CD14-positive monocyte (primary cell): Measurements from ENCODE around the gene SLC16A7. TPM values are rescaled to one million over a fixed set of nuclear protein-coding genes. Genes with fewer than 3 reads are reported as not detected.

Source experiments
- DNase-seq, 3 donors: peaks; one replicate each; pipeline ENCODE4 v3.0.0-alpha.2; 2011 to 2022
- H2AFZ ChIP-seq: 2 replicates; pipeline ENCODE4 v1.6.0; 2012; ENCODE audit warnings: mild to moderate bottlenecking, low read depth, low read length, inconsistent platforms; ENCODE audit not compliant: insufficient read depth, poor library complexity, severe bottlenecking
- H3K27ac ChIP-seq, 2 donors: 1 replicate in 1 of 2; 2 replicates in 1 of 2; pipeline ENCODE4 v1.5.1; 2012 to 2013; ENCODE audit warnings: low read length in 2 of 2, control low read depth in 1 of 2, inconsistent platforms in 1 of 2, low read depth in 1 of 2, mild to moderate bottlenecking in 1 of 2
- H3K27me3 ChIP-seq, 2 donors: one replicate each; pipeline versions ENCODE4 v1.6.0 to v1.6.1; 2011 to 2013; ENCODE audit warnings: low read length in 2 of 2; ENCODE audit not compliant: control insufficient read depth in 2 of 2, insufficient read depth in 2 of 2
- H3K36me3 ChIP-seq, 2 donors: replicated peaks in 1 of 2; 1 replicate in 1 of 2; 2 replicates in 1 of 2; pipeline versions ENCODE4 v1.5.1 to v1.6.1; 2012 to 2013; ENCODE audit warnings: low read length in 2 of 2, control low read depth in 1 of 2, inconsistent platforms in 1 of 2, mild to moderate bottlenecking in 1 of 2; ENCODE audit not compliant: insufficient read depth in 2 of 2, control insufficient read depth in 1 of 2
- H3K4me1 ChIP-seq, 2 donors: 1 replicate in 1 of 2; 2 replicates in 1 of 2; pipeline versions ENCODE4 v1.5.1 to v1.6.1; 2012 to 2013; ENCODE audit warnings: low read length in 2 of 2, control low read depth in 1 of 2, inconsistent platforms in 1 of 2, mild to moderate bottlenecking in 1 of 2, moderate library complexity in 1 of 2; ENCODE audit not compliant: insufficient read depth in 2 of 2, control insufficient read depth in 1 of 2
- H3K4me2 ChIP-seq: replicated peaks from 2 replicates; pipeline ENCODE3; 2012; ENCODE audit warnings: low read length, moderate library complexity, mild to moderate bottlenecking; ENCODE audit not compliant: poor library complexity, severe bottlenecking; ENCODE audit errors: extremely low read depth
- H3K4me3 ChIP-seq, 3 experiments: fragments of 200-600 bp in 1 of 3; sonication (generic) in 1 of 3; replicated peaks in 1 of 3; 1 replicate in 2 of 3; 2 replicates in 1 of 3; pipeline ENCODE4 v1.5.1; 2011 to 2013; ENCODE audit warnings: low read length in 3 of 3, mild to moderate bottlenecking in 3 of 3, control low read depth in 2 of 3, low read depth in 2 of 3, inconsistent platforms in 1 of 3, moderate library complexity in 1 of 3
- H3K79me2 ChIP-seq: 2 replicates; pipeline ENCODE4 v1.6.0; 2012; ENCODE audit warnings: mild to moderate bottlenecking, control low read depth, inconsistent platforms, low read length, moderate library complexity; ENCODE audit not compliant: insufficient read depth
- H3K9ac ChIP-seq: 2 replicates; pipeline ENCODE4 v1.6.0; 2017; ENCODE audit warnings: low read length, mild to moderate bottlenecking; ENCODE audit not compliant: insufficient read depth, poor library complexity, severe bottlenecking
- H3K9me3 ChIP-seq, 2 donors: replicated peaks in 1 of 2; 1 replicate in 1 of 2; 2 replicates in 1 of 2; pipeline versions ENCODE4 v1.5.1 to v1.6.1; 2012 to 2013; ENCODE audit warnings: low read length in 2 of 2, control low read depth in 1 of 2; ENCODE audit not compliant: control insufficient read depth in 1 of 2, insufficient read depth in 1 of 2
- H4K20me1 ChIP-seq: 2 replicates; pipeline ENCODE4 v1.6.0; 2012; ENCODE audit warnings: mild to moderate bottlenecking, low read length, control low read depth, moderate library complexity; ENCODE audit not compliant: insufficient read depth
- H3K27ac Mint-ChIP-seq, 7 donors: one replicate each; pipeline ENCODE4 v1.8.0; 2020; ENCODE audit warnings: mild to moderate bottlenecking in 7 of 7, mixed read lengths in 7 of 7, moderate library complexity in 6 of 7, inconsistent platforms in 2 of 7
- H3K27me3 Mint-ChIP-seq, 3 donors: one replicate each; pipeline ENCODE4 v1.8.0; 2021 to 2022; ENCODE audit warnings: low read depth in 3 of 3, mild to moderate bottlenecking in 3 of 3, mixed read lengths in 3 of 3, moderate library complexity in 3 of 3, inconsistent platforms in 1 of 3
- H3K36me3 Mint-ChIP-seq, 2 donors: one replicate each; pipeline ENCODE4 v1.8.0; 2020; ENCODE audit warnings: mixed read lengths in 2 of 2, inconsistent platforms in 1 of 2, mild to moderate bottlenecking in 1 of 2
- H3K4me1 Mint-ChIP-seq: one replicate; pipeline ENCODE4 v1.8.0; 2020; ENCODE audit warnings: mild to moderate bottlenecking, mixed read lengths
- H3K4me3 Mint-ChIP-seq, 2 donors: one replicate each; pipeline ENCODE4 v1.8.0; 2020; ENCODE audit warnings: mild to moderate bottlenecking in 2 of 2, mixed read lengths in 2 of 2, moderate library complexity in 1 of 2
- H3K9me3 Mint-ChIP-seq, 7 donors: one replicate each; pipeline ENCODE4 v1.8.0; 2020 to 2022; ENCODE audit warnings: mixed read lengths in 7 of 7, mild to moderate bottlenecking in 6 of 7, moderate library complexity in 6 of 7, inconsistent platforms in 2 of 7
- WGBS: methylation state at CpG from one replicate; pipeline ENCODE4 v1.1.5; 2013; ENCODE audit warnings: missing lambda C conversion rate; ENCODE audit not compliant: insufficient coverage; 5-methylcytosine and 5-hydroxymethylcytosine counted together
- intact Hi-C, 2 donors: fragments of 100-400 bp; cut with micrococcal nuclease; formaldehyde crosslinking; loops; one replicate each; pipeline versions ENCODE4 v1.15.0 to v1.15.1; 2023
- polyA plus RNA-seq, 3 donors: library from polyadenylated mRNA; depleted of rRNA in 1 of 3; unstranded in 2 of 3; stranded (reverse) in 1 of 3; fragments of 300-500 nt in 2 of 3; fragments of >200 nt in 1 of 3; fragmentation: Illumina TruSeq in 2 of 3; gene quantifications; 1 replicate in 2 of 3; 2 replicates in 1 of 3; pipeline ENCODE4 v1.2.3, GENCODE V29; 2012 to 2021
- TF ChIP-seq, protein P1 (sequence below): fragments of 200-600 bp; IDR thresholded peaks from one replicate; pipeline ENCODE4 v1.8.0; 2022; ENCODE audit warnings: antibody characterized with exemption, mild to moderate bottlenecking

The SLC16A7 gene
- polyA plus RNA-seq, 3 donors: 6.9 to 16.9 (median 11.8) TPM

DNA sequence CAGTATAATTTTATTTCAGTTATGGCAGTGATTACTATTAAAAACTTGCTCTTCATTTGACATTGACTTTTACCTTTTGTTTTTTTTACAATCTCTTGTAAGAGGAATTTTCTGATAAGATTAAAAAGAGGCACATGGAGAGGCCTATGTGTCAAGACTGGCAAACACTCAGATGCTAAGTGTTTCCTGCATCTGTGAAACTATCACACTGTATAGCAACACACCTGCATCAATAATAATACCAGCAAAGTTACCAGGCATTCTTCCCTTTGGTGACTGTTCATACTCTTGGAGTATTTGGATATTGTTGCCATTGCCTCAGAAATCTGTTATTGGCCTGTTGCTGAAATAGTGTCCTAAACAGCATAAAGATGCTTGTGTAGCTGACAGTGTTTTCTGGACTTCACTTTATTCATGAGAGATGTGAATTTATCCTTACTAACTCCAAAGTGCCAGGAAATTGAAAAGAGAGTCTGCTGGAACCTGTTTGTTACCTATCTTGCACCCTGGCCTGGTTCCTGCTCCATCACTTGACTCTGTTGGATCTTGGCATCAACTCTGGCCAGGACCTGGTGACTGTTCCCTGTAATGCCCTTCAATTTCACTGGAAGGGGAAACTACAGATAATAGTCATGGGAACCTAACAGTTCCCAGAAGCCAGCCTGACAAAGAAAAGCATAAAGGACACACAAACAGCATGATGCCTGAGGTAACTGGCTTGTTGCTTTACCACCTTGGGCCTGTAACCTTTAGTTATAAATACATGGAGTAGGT, 19.8 kb downstream of the SLC16A7 start:
- Histone ChIP-seq H3K36me3 (peaks cover 0 to 17% of the 10 kb centered on the region in 2 donors), H3K27ac (no peak overlapping the region), H2AFZ (no peak overlapping the region), H3K27me3 (no peaks in the 10 kb centered on the region), H3K4me3 (no peak overlapping the region), H4K20me1 (no peaks in the 10 kb centered on the region), H3K9ac (no peak overlapping the region), H3K79me2 (no peaks in the 10 kb centered on the region), H3K9me3 (peaks cover 29 to 34% of the 10 kb centered on the region in 2 donors), H3K4me2 (no peak overlapping the region), H3K4me1 (peaks cover 11 to 13% of the 10 kb centered on the region in 2 donors)
- Mint-ChIP-seq H3K4me3 (no peak overlapping the region), H3K4me1 (peaks cover 16% of the 10 kb centered on the region), H3K27ac (no peak overlapping the region), H3K9me3 (peaks cover 24 to 36% (median 33%) of the 10 kb centered on the region in 7 donors), H3K36me3 (peaks cover 17 to 27% of the 10 kb centered on the region in 2 donors), H3K27me3 (no peaks in the 10 kb centered on the region)
- intact Hi-C loops: no loop called here
- TF ChIP-seq, protein P1, sequence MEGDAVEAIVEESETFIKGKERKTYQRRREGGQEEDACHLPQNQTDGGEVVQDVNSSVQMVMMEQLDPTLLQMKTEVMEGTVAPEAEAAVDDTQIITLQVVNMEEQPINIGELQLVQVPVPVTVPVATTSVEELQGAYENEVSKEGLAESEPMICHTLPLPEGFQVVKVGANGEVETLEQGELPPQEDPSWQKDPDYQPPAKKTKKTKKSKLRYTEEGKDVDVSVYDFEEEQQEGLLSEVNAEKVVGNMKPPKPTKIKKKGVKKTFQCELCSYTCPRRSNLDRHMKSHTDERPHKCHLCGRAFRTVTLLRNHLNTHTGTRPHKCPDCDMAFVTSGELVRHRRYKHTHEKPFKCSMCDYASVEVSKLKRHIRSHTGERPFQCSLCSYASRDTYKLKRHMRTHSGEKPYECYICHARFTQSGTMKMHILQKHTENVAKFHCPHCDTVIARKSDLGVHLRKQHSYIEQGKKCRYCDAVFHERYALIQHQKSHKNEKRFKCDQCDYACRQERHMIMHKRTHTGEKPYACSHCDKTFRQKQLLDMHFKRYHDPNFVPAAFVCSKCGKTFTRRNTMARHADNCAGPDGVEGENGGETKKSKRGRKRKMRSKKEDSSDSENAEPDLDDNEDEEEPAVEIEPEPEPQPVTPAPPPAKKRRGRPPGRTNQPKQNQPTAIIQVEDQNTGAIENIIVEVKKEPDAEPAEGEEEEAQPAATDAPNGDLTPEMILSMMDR: no peak
- no peak for DNase-seq

DNA sequence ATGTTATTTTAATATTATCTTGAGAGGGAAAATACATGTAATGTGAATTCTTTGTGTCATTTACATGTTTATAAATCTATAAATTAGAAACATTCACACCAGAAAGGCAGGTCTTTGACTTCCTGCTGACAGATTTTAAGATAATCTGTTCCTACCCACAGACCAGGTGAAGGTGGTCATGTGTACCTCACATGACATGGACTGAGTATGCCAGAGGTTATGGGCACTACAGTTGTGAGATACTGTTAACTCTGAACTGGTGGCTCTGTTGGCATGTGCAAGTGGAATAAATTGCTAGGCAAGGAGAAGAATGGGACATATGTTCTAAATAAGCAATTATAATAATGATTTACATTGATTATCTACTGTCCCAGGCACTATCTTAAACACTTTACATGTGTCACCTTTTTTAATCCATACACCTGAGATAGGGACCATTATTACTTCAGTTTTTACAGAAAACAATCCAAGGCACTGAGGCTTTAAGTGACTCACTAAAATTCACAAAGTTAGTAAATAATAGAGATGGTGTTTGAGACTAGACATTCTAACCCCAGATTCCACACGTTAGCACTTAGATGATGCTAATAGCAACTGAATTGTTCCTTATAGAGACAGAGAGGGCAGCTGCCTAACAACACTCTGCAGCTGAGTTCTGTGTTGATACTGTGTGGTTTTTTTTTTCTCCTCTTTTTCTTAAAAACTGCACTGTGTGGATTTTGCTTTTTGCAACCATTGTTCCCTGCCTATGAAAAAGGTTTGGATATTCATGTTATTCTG, 23.8 kb downstream of the SLC16A7 start:
- H3K9me3 ChIP-seq: no peaks in the 10 kb centered on the region
- Mint-ChIP-seq H3K27ac (peak overlapping the region in 6 of 7 donors; percentile 69 to 98 (median 90)), H3K36me3 (no peaks in the 10 kb centered on the region), H3K4me3 (peak overlapping the region in 1 of 2 donors; percentile 89), H3K9me3 (peaks cover 0 to 2% (median 0%) of the 10 kb centered on the region in 7 donors), H3K27me3 (no peaks in the 10 kb centered on the region), H3K4me1 (peaks cover 18% of the 10 kb centered on the region)
- H3K4me2 ChIP-seq: peak overlapping the region; percentile 66
- no peaks in the 10 kb centered on the region for H4K20me1 ChIP-seq
- peak overlapping the region in 1 of 3 experiments; percentile 67 for H3K4me3 ChIP-seq
- DNase-seq: no peak
- no peaks in the 10 kb centered on the region for H3K27me3 ChIP-seq
- WGBS: no CpG with 5 or more reads among the region's 1 CpG
- peaks cover 17 to 19% of the 10 kb centered on the region in 2 donors for H3K4me1 ChIP-seq
- H3K27ac ChIP-seq: peak overlapping the region in 1 of 2 donors; percentile 81
- TF ChIP-seq, protein P1: no peak
- no peak overlapping the region for H3K9ac ChIP-seq
- no peaks in the 10 kb centered on the region for H3K36me3 ChIP-seq
- H2AFZ ChIP-seq: no peak overlapping the region
- H3K79me2 ChIP-seq: no peaks in the 10 kb centered on the region
- intact Hi-C loops: no loop called here
